BE2C (cell line): ENCODE measurements around the gene IDH3G.

Experiments
- DNase-seq: peaks from one replicate; pipeline ENCODE4 v3.0.0-alpha.2; 2020
- H3K27me3 ChIP-seq: fragments of 250-450 bp; sonication (Bioruptor Pico); 2 replicates; pipeline ENCODE4 v1.5.1; 2020; ENCODE audit warnings: mild to moderate bottlenecking
- H3K36me3 ChIP-seq: fragments of 250-450 bp; sonication (Bioruptor Pico); 2 replicates; pipeline ENCODE4 v1.5.1; 2020; ENCODE audit warnings: mild to moderate bottlenecking
- H3K4me1 ChIP-seq: fragments of 250-450 bp; sonication (Bioruptor Pico); 2 replicates; pipeline ENCODE4 v1.5.1; 2020
- H3K4me3 ChIP-seq: 2 replicates; pipeline ENCODE4 v1.5.1; 2011; ENCODE audit warnings: low read depth, low read length
- H3K9me3 ChIP-seq: fragments of 250-450 bp; sonication (Bioruptor Pico); 2 replicates; pipeline ENCODE4 v1.5.1; 2020
- CTCF ChIP-seq: IDR thresholded peaks from 2 replicates; pipeline ENCODE4 v1.5.1; 2012; ENCODE audit warnings: mild to moderate bottlenecking, low read depth, low read length

IDH3G gene

GRCh38 chrX:153802513-153803045 is 8.4 kb upstream of the IDH3G start:
- H3K36me3 ChIP-seq = peaks cover 9% of the 10 kb centered on the region
- no peaks in the 10 kb centered on the region for H3K9me3 ChIP-seq
- DNase-seq = no peak
- TF ChIP-seq CTCF = no peak
- H3K4me3 ChIP-seq = no peak overlapping the region
- no peaks in the 10 kb centered on the region for H3K4me1 ChIP-seq
- H3K27me3 ChIP-seq = no peaks in the 10 kb centered on the region

GRCh38 chrX:153801669-153802068 is 7.5 kb upstream of the IDH3G start:
- Histone ChIP-seq H3K36me3 (peaks cover 18% of the 10 kb centered on the region), H3K27me3 (no peaks in the 10 kb centered on the region), H3K9me3 (no peaks in the 10 kb centered on the region), H3K4me1 (no peaks in the 10 kb centered on the region), H3K4me3 (no peak overlapping the region)
- TF ChIP-seq CTCF = no peak
- no peak for DNase-seq

GRCh38 chrX:153800746-153801145 is 6.6 kb upstream of the IDH3G start:
- Histone ChIP-seq H3K9me3 (no peaks in the 10 kb centered on the region), H3K4me3 (no peak overlapping the region), H3K4me1 (no peaks in the 10 kb centered on the region), H3K27me3 (no peaks in the 10 kb centered on the region), H3K36me3 (peaks cover 27% of the 10 kb centered on the region)
- TF ChIP-seq CTCF = no peak
- no peak for DNase-seq

GRCh38 chrX:153800177-153800722 is 6.1 kb upstream of the IDH3G start:
- no peak for DNase-seq
- no peak overlapping the region for H3K4me3 ChIP-seq
- no peaks in the 10 kb centered on the region for H3K27me3 ChIP-seq
- TF ChIP-seq CTCF = no peak
- H3K4me1 ChIP-seq = no peaks in the 10 kb centered on the region
- no peaks in the 10 kb centered on the region for H3K9me3 ChIP-seq
- peaks cover 27% of the 10 kb centered on the region for H3K36me3 ChIP-seq

GRCh38 chrX:153799326-153799725 is 5.2 kb upstream of the IDH3G start:
- Histone ChIP-seq H3K9me3 (no peaks in the 10 kb centered on the region), H3K36me3 (peaks cover 27% of the 10 kb centered on the region), H3K4me1 (no peaks in the 10 kb centered on the region), H3K4me3 (no peak overlapping the region), H3K27me3 (no peaks in the 10 kb centered on the region)
- no peak for TF ChIP-seq CTCF
- no peak for DNase-seq

GRCh38 chrX:153797415-153798015 is 3.3 kb upstream of the IDH3G start:
- DNase-seq = no peak
- no peaks in the 10 kb centered on the region for H3K9me3 ChIP-seq
- H3K4me3 ChIP-seq = no peak overlapping the region
- no peak for TF ChIP-seq CTCF
- H3K4me1 ChIP-seq = peaks cover 5% of the 10 kb centered on the region
- H3K36me3 ChIP-seq = peaks cover 30% of the 10 kb centered on the region
- no peaks in the 10 kb centered on the region for H3K27me3 ChIP-seq
